IMR-90 (cell line): ENCODE results near the gene TNNC1.

Source experiments
- BHLHE40 ChIP-seq: fragments of 150-350 bp; IDR thresholded peaks from 2 replicates; pipeline ENCODE4 v1.6.1; 2016; ENCODE audit warnings: mild to moderate bottlenecking, low read depth, low read length
- CTCF ChIP-seq: conservative IDR thresholded peaks from 2 replicates; pipeline ENCODE4 v1.5.1; 2012; ENCODE audit warnings: mild to moderate bottlenecking, low read depth, low read length, improper control_type of control experiment
- ELK1 ChIP-seq: fragments of 150-350 bp; IDR thresholded peaks from 2 replicates; pipeline ENCODE4 v1.6.1; 2016; ENCODE audit warnings: low read depth, mild to moderate bottlenecking, low read length, moderate library complexity, borderline replicate concordance
- MAFK ChIP-seq: IDR thresholded peaks from 2 replicates; pipeline ENCODE4 v1.6.1; 2012; ENCODE audit warnings: low read depth, low read length, improper control_type of control experiment
- MXI1 ChIP-seq: IDR thresholded peaks from 2 replicates; pipeline ENCODE4 v1.6.1; 2012; ENCODE audit warnings: low read depth, mild to moderate bottlenecking, low read length, moderate library complexity, borderline replicate concordance
- POLR2A ChIP-seq: IDR thresholded peaks from 2 replicates; pipeline ENCODE4 v1.6.1; 2012; ENCODE audit warnings: mild to moderate bottlenecking, low read depth, low read length
- RCOR1 ChIP-seq: IDR thresholded peaks from 2 replicates; pipeline ENCODE4 v1.6.1; 2012; ENCODE audit warnings: mild to moderate bottlenecking, low read length, improper control_type of control experiment; ENCODE audit not compliant: insufficient replicate concordance
- RFX5 ChIP-seq: IDR thresholded peaks from 2 replicates; pipeline ENCODE4 v1.8.0; 2012; ENCODE audit warnings: low read depth, mild to moderate bottlenecking, low read length, moderate library complexity
- USF2 ChIP-seq: fragments of 150-350 bp; IDR thresholded peaks from 2 replicates; pipeline ENCODE4 v1.6.1; 2017; ENCODE audit warnings: mild to moderate bottlenecking, antibody characterized with exemption, low read length, low read depth

GRCh38 chr3:52433996-52434479, 19.8 kb downstream of the TNNC1 start:
- TF ChIP-seq POLR2A (no peak), CTCF (no peak), RCOR1 (no peak), MAFK (no peak), BHLHE40 (no peak), ELK1 (no peak), USF2 (no peak), RFX5 (no peak), MXI1 (no peak)
